Prostate gland (tissue), 2 donors: Measurements from ENCODE around the gene BRICD5.

Experiments
- POLR2A ChIP-seq: fragments of 450-650 bp; IDR thresholded peaks from one replicate; pipeline ENCODE4 v1.6.1; 2016; ENCODE audit warnings: antibody characterized with exemption, mild to moderate bottlenecking
- POLR2AphosphoS5 ChIP-seq: sonication (generic); formaldehyde crosslinking; IDR thresholded peaks from one replicate; pipeline ENCODE4 v1.6.1; 2017; ENCODE audit warnings: antibody characterized with exemption
- TF ChIP-seq, protein P1 (sequence below), 4 experiments: fragments of 200-600 bp in 2 of 4; fragments of 450-650 bp in 2 of 4; sonication (generic) in 2 of 4; IDR thresholded peaks; 1 replicate in 3 of 4; 2 replicates in 1 of 4; pipeline ENCODE4 v1.5.1; 2016 to 2019; ENCODE audit warnings: antibody characterized with exemption in 4 of 4, mild to moderate bottlenecking in 2 of 4, moderate library complexity in 2 of 4

DNA sequence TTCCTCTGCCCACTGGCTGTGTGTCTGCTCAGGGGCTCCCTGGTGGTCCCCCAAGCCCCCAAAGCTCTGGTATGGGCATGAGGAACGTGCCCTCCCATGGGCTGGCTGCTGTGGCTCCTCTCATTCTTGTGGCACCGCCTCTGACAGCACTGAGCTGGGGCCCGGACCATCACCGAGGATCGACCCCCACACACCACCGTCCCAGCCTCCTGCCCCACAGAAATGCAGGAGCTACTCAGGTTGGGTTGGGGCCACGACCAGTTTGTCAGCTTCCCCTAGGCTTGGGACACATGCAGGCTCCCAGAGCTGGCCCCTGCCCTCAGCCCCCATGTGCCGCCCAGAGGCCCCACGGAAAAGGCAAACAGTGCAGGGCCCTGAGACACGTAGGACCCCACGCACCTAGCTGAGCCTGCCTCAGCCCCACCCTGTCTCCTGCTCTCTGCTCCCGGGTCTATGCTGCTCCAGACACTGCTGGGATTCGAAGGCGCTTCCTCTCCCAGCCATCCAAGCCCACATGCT, 11.0 kb downstream of the BRICD5 start:
- TF ChIP-seq POLR2A (no peak), POLR2AphosphoS5 (no peak)
- TF ChIP-seq, protein P1, sequence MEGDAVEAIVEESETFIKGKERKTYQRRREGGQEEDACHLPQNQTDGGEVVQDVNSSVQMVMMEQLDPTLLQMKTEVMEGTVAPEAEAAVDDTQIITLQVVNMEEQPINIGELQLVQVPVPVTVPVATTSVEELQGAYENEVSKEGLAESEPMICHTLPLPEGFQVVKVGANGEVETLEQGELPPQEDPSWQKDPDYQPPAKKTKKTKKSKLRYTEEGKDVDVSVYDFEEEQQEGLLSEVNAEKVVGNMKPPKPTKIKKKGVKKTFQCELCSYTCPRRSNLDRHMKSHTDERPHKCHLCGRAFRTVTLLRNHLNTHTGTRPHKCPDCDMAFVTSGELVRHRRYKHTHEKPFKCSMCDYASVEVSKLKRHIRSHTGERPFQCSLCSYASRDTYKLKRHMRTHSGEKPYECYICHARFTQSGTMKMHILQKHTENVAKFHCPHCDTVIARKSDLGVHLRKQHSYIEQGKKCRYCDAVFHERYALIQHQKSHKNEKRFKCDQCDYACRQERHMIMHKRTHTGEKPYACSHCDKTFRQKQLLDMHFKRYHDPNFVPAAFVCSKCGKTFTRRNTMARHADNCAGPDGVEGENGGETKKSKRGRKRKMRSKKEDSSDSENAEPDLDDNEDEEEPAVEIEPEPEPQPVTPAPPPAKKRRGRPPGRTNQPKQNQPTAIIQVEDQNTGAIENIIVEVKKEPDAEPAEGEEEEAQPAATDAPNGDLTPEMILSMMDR (IDR thresholded peaks at IDR 0.05) = no peak
